OCI-LY1 (cell line): Measurements from ENCODE around the gene CEMIP2.
"Not testable (repeated sequence)": the region's sequence is repeated elsewhere in the genome, so short reads cannot be mapped to it uniquely, and the experiment has no call there.

Experiments
- EZH2 ChIP-seq: fragments of 200-600 bp; sonication (generic), shearing (Covaris generic); IDR thresholded peaks from 2 replicates; pipeline ENCODE4 v1.8.0; 2017; ENCODE audit warnings: borderline replicate concordance, mixed run types, mild to moderate bottlenecking, antibody characterized with exemption, low read length, moderate library complexity, mixed read lengths
- TF ChIP-seq, protein P1 (sequence below): fragments of 200-600 bp; sonication (generic), shearing (Covaris generic); IDR thresholded peaks from 2 replicates; pipeline ENCODE4 v1.5.1; 2017; ENCODE audit warnings: mild to moderate bottlenecking, antibody characterized with exemption, low read length, moderate library complexity, mixed read lengths

GRCh38 chr9:71657276-71657675 is 111.0 kb downstream of the CEMIP2 start:
- TF ChIP-seq, protein P1, sequence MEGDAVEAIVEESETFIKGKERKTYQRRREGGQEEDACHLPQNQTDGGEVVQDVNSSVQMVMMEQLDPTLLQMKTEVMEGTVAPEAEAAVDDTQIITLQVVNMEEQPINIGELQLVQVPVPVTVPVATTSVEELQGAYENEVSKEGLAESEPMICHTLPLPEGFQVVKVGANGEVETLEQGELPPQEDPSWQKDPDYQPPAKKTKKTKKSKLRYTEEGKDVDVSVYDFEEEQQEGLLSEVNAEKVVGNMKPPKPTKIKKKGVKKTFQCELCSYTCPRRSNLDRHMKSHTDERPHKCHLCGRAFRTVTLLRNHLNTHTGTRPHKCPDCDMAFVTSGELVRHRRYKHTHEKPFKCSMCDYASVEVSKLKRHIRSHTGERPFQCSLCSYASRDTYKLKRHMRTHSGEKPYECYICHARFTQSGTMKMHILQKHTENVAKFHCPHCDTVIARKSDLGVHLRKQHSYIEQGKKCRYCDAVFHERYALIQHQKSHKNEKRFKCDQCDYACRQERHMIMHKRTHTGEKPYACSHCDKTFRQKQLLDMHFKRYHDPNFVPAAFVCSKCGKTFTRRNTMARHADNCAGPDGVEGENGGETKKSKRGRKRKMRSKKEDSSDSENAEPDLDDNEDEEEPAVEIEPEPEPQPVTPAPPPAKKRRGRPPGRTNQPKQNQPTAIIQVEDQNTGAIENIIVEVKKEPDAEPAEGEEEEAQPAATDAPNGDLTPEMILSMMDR, result not testable (repeated sequence)
- TF ChIP-seq EZH2, result not testable (repeated sequence)
